Stimulated activated CD8-positive, alpha-beta memory T cell treated with anti-CD3 and anti-CD28 coated beads, Interleukin-12 subunit alpha, Interleukin-12 subunit beta, amount 100 ng/mL, for 4 hours (primary cell): ENCODE data around the gene DHRS12.
"Not testable (repeated sequence)": the region's sequence is repeated elsewhere in the genome, so short reads cannot be mapped to it uniquely, and the experiment has no call there.

Experiments used
- DNase-seq: peaks from one replicate; pipeline ENCODE4 v3.0.0-alpha.2; 2020; ENCODE audit warnings: low read depth

DHRS12 gene

DNA sequence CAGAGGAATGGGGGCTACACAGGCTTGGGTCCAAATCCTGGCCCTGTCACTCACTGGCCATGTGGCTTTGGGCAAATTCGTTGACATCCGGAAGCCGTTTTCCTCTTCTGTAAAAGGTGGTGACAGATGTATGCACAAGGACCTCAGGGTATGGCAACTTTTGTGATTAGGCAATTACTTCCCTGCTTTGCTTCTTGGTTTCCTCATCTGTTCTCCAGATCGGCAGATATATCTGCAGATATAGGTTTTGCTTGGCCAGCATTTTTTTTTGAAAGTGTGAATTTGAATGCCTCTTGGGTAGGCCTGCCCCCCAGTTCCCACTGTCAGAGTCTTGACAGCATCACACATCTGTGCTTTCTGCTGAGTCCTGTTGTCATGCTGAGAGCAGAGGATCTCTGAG lies 23.3 kb upstream of the DHRS12 start:
- no peak for DNase-seq

DNA sequence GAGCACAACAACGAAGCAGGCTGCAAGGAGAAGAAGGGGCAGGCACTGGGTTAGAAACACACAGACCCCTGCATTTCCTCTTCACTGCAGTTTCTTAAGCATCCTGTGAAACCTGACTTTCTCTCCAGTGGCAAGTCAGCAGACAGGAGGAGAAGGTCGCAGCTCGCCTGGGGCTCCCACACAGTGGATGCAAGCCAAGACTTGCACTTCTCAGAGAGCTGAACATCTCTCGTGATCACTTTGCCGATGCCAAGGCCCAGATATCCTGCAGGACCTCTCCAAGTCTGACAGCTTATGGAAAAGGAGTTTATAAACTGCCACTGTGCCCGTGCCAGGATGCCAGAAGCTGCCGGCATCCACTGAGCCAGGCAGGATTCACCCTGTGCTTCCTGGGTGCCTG lies 22.6 kb upstream of the DHRS12 start:
- no peak for DNase-seq

GRCh38 chr13:51825681-51826254 lies 21.8 kb upstream of the DHRS12 start:
- no peak for DNase-seq

GRCh38 chr13:51825165-51825592 lies 21.2 kb upstream of the DHRS12 start:
- DNase-seq, result no peak

DNA sequence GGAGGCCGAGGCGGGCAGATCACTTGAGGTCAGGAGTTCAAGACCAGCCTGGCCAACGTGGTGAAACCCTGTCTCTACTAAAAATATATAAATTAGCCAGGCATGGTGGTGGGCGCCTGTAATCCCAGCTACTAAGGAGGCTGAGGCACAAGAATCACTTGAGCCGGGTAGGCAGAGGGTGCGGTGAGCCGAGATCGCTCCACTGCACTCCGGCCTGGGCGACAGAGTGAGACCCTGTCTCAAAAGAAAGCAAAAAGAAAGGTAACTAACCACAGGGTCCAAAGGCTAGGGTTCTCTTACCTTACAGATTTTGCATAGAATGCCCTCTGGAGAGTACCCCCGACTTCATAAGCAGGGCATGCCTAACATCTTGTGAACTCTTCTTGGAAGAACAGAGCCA lies 20.7 kb upstream of the DHRS12 start:
- DNase-seq, result not testable (repeated sequence)

DNA sequence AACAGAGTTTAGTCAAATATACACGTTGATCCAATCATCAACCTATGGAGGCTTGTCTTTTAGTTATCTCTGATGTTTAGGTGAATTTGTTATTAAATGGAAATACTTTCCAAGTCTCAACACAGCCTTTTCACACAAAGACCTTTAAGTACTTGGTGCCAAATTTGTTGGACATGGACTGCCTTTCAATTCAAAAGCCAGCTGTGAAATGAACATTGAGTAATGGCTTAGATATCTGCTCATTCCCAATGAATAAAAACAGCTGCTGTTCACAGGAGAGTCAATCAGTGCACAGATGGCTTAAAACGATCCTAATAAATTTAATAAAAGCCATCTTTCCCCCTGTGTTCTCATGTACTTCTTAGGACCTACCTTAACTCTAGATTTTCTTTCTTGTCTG lies 19.9 kb upstream of the DHRS12 start:
- DNase-seq, result no peak

GRCh38 chr13:51823359-51823758 lies 19.4 kb upstream of the DHRS12 start:
- DNase-seq, result no peak

- no peak for DNase-seq
Measured at GRCh38 chr13:51822106-51822815, 18.3 kb upstream of the DHRS12 start.

DNA sequence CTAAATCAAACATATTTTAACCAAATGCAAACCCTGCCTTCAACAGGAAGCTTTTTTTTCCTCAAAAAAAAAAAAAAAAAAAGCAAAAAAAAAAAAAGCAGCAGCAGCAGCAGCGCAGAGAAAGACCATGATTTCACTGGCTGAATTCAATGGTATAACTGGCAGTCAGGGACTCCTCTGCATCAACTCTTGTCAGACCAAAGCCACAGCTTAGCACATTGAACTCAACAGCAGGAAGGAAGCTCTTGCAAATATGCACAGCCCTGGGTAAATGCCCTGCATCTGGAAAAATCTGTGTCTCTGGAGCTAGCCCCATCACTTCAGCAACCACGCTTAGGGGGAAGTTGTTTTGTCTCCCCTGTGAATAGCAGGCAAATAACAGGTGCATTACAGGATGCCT lies 17.6 kb upstream of the DHRS12 start:
- no peak for DNase-seq

GRCh38 chr13:51820016-51820597 lies 16.1 kb upstream of the DHRS12 start:
- no peak for DNase-seq

GRCh38 chr13:51819544-51819943 lies 15.6 kb upstream of the DHRS12 start:
- DNase-seq, result no peak

GRCh38 chr13:51818781-51819511 lies 15.0 kb upstream of the DHRS12 start:
- DNase-seq, result peak; percentile 23

DNA sequence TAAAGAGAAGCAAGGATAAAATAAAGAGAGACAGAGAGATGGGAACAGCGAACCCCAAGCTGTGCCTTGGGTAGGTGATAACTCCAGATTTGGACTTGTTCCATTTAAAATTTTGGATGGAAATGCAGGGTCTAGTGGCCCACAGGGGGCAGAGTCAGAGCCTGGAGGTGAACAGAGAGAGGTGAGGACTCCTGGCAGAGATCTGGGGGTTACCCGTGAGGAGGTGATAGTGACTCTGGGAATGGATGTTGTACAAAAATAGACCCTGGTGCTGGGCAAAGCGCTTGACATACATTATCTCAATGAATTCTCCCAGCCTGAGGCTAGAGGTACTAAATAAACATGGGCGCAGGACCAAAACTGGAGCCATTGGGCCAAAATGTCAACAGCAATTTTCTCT lies 14.3 kb upstream of the DHRS12 start:
- DNase-seq, result no peak

DNA sequence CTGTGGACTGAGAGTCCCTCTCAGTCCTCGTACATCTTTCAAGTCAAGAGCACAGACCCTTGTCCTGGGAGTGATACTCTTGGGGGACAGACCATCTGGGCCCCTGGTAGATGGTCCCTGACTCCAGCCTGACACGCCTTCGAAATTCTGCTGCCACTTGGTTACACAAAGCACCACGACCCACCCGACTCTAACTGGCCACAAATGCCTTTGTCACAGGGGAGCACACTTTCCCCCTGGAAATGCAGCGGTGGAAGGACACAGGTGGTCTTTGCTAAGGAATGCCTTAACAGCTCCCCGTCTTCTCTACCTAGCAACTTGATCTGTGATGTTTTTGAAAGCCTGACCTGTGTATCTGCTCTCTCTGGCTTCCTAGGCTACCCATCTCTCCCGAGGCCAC lies 13.8 kb upstream of the DHRS12 start:
- DNase-seq, result no peak

- DNase-seq, result no peak
Measured at GRCh38 chr13:51816604-51817249, 12.8 kb upstream of the DHRS12 start.

GRCh38 chr13:51815848-51816247 lies 11.9 kb upstream of the DHRS12 start:
- no peak for DNase-seq

- DNase-seq, result peak; percentile 59
Measured at GRCh38 chr13:51814825-51815650, 11.1 kb upstream of the DHRS12 start.

- no peak for DNase-seq
Measured at GRCh38 chr13:51814071-51814470, 10.1 kb upstream of the DHRS12 start.

GRCh38 chr13:51811920-51812451 lies 8.0 kb upstream of the DHRS12 start:
- no peak for DNase-seq

GRCh38 chr13:51811046-51811445 lies 7.1 kb upstream of the DHRS12 start:
- DNase-seq, result no peak

- DNase-seq, result no peak
Measured at GRCh38 chr13:51808811-51809210, 4.8 kb upstream of the DHRS12 start.
